Omental fat pad (tissue), 4 donors: Measurements from ENCODE around the gene OGFOD1. TPM values are rescaled to one million over a fixed set of nuclear protein-coding genes. Genes with fewer than 3 reads are reported as not detected.

ENCODE experiments used
- ATAC-seq: fragments of 150-250 bp; one replicate; pipeline ENCODE4 v1.9.1; 2016; ENCODE audit warnings: mild to moderate bottlenecking, moderate library complexity; ENCODE audit not compliant: low FRiP score
- DNase-seq: peaks from one replicate; pipeline ENCODE4 v3.0.0-alpha.2; 2019; ENCODE audit warnings: low spot score
- CTCF ChIP-seq, 3 donors: fragments of 450-650 bp; IDR thresholded peaks; one replicate each; pipeline ENCODE4 v1.5.1; 2016 to 2017; ENCODE audit warnings: antibody characterized with exemption in 3 of 3, mild to moderate bottlenecking in 3 of 3, moderate library complexity in 2 of 3
- total RNA-seq, 4 donors: library from RNA; depleted of rRNA; stranded (reverse); fragments of >200 nt; gene quantifications; one replicate each; pipeline ENCODE4 v1.1.0, GENCODE V29; 2016

OGFOD1 gene
- total RNA-seq, 4 donors from 2014 or later: 19.1 to 58.2 (median 30.9) TPM

- DNase-seq (no peak), ATAC-seq (no peak)
- TF ChIP-seq CTCF (IDR thresholded peaks at IDR 0.05): no peak
These were observed 38.0 kb upstream of the OGFOD1 start for GRCh38 chr16:56413381-56413780.

GRCh38 chr16:56414366-56414765, 37.0 kb upstream of the OGFOD1 start:
- no peak for DNase-seq
- no peak for TF ChIP-seq CTCF (IDR thresholded peaks at IDR 0.05)
- no peak for ATAC-seq

- TF ChIP-seq CTCF (IDR thresholded peaks at IDR 0.05): no peak
- no peak for ATAC-seq
- no peak for DNase-seq
These were observed 35.5 kb upstream of the OGFOD1 start for GRCh38 chr16:56415875-56416274.

- no peak for TF ChIP-seq CTCF (IDR thresholded peaks at IDR 0.05)
- ATAC-seq (no peak), DNase-seq (no peak)
These were observed 34.2 kb upstream of the OGFOD1 start for GRCh38 chr16:56417138-56417537.

GRCh38 chr16:56419740-56420548, 31.4 kb upstream of the OGFOD1 start:
- no peak for TF ChIP-seq CTCF (IDR thresholded peaks at IDR 0.05)
- DNase-seq: no peak
- no peak for ATAC-seq

GRCh38 chr16:56420613-56421012, 30.7 kb upstream of the OGFOD1 start:
- ATAC-seq (no peak), DNase-seq (no peak)
- no peak for TF ChIP-seq CTCF (IDR thresholded peaks at IDR 0.05)

- TF ChIP-seq CTCF (IDR thresholded peaks at IDR 0.05): no peak
- DNase-seq (no peak), ATAC-seq (no peak)
These were observed 30.0 kb upstream of the OGFOD1 start for GRCh38 chr16:56421313-56421712.
